ENCODE measurements around the gene TPD52L1.

TPD52L1 gene

GRCh38 chr6:125293587-125293986 is 140.0 kb downstream of the TPD52L1 start:
- no peak for TF ChIP-seq CTCF (IDR thresholded peaks at IDR 0.05; ENCODE audit: insufficient read depth, low read depth, low read length, missing control alignments)
- no peak for DNase-seq (ENCODE audit: low read depth)
- no peak overlapping the region for H3K4me3 ChIP-seq (ENCODE audit: low read depth, low read length)

GRCh38 chr6:125294036-125294435 is 140.5 kb downstream of the TPD52L1 start:
- DNase-seq (ENCODE audit: low read depth), result no peak
- TF ChIP-seq CTCF (IDR thresholded peaks at IDR 0.05; ENCODE audit: insufficient read depth, low read depth, low read length, missing control alignments), result no peak
- H3K4me3 ChIP-seq (ENCODE audit: low read depth, low read length), result no peak overlapping the region

- TF ChIP-seq CTCF (IDR thresholded peaks at IDR 0.05; ENCODE audit: insufficient read depth, low read depth, low read length, missing control alignments), result no peak
- DNase-seq (ENCODE audit: low read depth), result no peak
- no peak overlapping the region for H3K4me3 ChIP-seq (ENCODE audit: low read depth, low read length)
Observed at GRCh38 chr6:125294925-125295324, 141.4 kb downstream of the TPD52L1 start.

DNA sequence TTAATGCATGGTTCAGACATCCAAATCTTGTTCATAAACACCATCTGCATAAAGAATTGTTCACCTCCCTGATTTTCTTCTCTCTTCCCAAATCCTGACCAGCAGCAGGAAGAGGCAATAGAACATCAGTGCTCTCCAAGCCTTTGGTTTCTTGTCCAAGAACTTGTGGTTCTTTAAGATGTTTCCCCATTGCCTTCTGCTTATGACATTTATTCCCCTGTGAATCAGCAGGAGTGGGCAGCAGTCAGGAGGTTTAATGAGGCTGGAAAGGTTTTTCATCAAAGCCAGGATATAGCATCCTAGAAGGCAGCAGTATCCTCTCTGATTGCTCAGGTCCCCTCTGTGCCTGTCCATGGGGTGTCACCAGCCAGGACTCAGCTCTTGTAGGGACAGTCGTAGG is 142.9 kb downstream of the TPD52L1 start:
- no peak for TF ChIP-seq CTCF (IDR thresholded peaks at IDR 0.05; ENCODE audit: insufficient read depth, low read depth, low read length, missing control alignments)
- H3K4me3 ChIP-seq (ENCODE audit: low read depth, low read length), result no peak overlapping the region
- no peak for DNase-seq (ENCODE audit: low read depth)

DNA sequence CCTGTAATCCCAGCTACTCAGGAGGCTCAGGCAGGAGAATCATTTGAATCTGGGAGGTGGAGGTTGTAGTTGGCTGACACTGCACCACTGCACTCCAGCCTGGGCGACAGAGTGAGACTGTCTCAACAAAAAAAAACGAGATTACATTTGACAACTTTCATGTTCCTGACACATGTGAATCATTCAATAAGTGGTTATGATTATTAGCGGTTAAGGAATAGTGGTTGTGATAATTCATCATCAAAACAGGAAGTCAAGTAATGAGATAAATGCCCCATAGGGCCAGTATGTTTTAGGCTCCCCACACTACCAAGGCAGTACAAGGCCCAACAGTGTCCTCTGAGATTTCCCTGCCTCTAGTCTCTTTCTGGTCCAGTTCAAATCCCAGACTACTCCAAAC is 145.7 kb downstream of the TPD52L1 start:
- TF ChIP-seq CTCF (IDR thresholded peaks at IDR 0.05; ENCODE audit: insufficient read depth, low read depth, low read length, missing control alignments), result no peak
- no peak overlapping the region for H3K4me3 ChIP-seq (ENCODE audit: low read depth, low read length)
- DNase-seq (ENCODE audit: low read depth), result no peak

GRCh38 chr6:125300992-125301434 is 147.4 kb downstream of the TPD52L1 start:
- no peak for TF ChIP-seq CTCF (IDR thresholded peaks at IDR 0.05; ENCODE audit: insufficient read depth, low read depth, low read length, missing control alignments)
- peak overlapping the region; percentile 94 for H3K4me3 ChIP-seq (ENCODE audit: low read depth, low read length)
- DNase-seq (ENCODE audit: low read depth), result no peak

Measured in GM12865 (cell line).